SKM-1 (cell line): Measurements from ENCODE around the gene SMAD3.

Source experiments
- DNase-seq: peaks from one replicate; lab custom pipeline; 2025; ENCODE audit not compliant: unreplicated experiment; lab: John Stamatoyannopoulos, UW

SMAD3 gene

DNA sequence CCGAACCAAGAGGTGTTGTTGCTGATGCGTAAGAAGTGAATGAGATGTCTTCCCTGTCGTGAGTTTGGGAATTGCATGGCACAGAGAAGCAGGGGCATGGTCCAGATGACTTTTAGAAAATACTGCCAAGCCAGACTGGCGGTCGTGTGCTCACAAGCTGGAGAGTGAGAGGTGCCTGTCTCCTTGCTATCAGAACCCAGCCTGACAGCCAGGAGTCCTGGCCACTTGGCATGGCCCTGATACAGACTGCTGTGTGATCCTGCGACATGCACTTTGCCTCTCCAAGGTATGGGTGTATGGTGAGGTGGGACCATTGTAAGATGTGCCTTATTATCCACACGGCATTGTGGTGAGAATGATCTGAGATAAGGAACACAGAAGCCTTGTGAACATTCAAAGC is 93.0 kb downstream of the SMAD3 start:
- no peak for DNase-seq

DNA sequence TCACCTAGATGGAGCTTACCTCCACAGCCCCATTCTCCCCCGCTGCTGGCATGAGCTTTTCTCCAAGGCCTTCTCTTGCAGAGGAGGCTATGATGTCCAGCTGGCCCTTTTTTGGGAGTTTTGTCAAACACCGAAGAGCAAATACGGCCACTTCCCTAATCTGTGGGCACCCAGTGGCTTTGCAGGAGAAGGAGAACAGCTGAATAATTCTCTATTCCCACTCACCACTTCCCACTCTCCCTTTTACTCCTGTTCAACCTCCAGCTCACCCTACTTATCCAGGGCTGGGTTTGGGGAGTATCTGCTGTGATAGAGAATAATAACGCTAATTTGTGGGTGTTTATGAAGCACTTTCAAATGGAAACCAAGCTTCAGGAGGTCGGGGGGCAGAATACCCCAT is 96.0 kb downstream of the SMAD3 start:
- DNase-seq, result no peak

DNA sequence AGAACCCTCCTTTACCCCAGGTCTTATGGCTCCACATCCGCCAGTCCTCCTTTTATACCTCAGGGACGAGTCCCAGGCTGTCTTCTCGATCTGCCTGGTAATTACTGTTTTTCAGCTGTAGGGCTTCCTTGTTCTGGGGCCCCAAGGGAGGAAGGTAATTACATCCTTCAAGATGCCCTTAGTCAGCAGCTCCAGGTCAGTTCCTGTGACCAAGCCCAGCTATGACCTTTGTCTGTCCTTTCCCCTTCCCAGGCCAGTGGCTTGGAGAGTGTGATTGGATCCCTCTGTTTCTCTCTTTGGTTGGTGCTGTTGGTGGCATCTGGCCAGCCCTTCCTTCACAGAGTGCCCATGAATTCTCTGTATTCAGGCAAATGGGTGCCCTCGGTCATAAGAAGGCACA is 96.5 kb downstream of the SMAD3 start:
- peak; percentile 32 for DNase-seq

DNA sequence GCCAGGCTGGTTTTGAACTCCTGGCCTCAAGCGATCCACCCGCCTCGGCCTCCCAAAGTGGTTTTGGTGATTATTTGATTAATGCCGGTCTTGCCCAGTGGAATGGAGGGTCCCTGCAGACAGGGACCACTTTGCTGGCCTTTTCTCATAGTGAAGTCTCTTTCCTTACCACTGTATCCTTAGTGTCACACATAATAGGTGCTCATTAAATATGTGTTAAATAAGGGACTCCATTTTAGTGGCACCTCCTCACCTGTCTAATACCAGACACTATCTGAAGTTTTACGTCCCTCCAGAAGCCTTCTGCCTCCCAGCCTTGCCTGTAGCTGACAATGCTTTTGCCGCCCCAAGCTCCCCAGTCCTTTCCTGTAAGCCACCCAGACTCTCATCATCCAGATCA is 97.8 kb downstream of the SMAD3 start:
- no peak for DNase-seq

DNA sequence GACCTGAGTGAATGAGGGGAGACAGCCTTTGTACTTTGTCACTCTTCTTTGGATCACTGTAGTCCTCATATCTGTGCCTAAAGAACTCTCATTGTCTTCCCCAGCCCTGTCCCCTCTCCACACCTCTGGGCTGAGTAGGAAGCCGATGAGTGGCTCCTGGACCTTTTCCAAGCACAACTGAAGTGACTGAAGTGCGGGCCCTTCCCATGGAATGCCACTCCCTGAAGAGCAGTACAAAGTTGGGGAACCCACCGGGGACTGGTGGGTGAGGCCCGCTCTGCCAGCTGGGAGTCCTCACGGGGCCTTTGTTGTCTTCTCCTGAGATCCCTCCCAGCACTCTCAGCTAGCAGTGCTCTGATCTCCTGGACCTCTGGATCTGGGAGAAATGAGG is 99.0 kb downstream of the SMAD3 start:
- no peak for DNase-seq

DNA sequence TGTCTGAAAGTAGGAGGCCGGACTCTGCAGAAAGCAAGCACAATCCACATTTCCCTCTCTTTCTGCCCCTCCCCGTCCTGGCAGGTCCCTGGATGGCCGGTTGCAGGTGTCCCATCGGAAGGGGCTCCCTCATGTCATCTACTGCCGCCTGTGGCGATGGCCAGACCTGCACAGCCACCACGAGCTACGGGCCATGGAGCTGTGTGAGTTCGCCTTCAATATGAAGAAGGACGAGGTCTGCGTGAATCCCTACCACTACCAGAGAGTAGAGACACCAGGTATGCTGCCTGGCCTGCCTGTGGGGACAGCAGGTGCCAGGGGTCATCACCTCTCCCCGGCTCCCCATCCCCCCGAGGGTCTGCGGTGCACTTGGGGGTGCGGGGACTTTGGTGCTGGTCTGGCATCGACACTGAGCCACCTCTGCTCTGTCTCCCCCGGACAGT is 99.4 kb downstream of the SMAD3 start:
- no peak for DNase-seq

DNA sequence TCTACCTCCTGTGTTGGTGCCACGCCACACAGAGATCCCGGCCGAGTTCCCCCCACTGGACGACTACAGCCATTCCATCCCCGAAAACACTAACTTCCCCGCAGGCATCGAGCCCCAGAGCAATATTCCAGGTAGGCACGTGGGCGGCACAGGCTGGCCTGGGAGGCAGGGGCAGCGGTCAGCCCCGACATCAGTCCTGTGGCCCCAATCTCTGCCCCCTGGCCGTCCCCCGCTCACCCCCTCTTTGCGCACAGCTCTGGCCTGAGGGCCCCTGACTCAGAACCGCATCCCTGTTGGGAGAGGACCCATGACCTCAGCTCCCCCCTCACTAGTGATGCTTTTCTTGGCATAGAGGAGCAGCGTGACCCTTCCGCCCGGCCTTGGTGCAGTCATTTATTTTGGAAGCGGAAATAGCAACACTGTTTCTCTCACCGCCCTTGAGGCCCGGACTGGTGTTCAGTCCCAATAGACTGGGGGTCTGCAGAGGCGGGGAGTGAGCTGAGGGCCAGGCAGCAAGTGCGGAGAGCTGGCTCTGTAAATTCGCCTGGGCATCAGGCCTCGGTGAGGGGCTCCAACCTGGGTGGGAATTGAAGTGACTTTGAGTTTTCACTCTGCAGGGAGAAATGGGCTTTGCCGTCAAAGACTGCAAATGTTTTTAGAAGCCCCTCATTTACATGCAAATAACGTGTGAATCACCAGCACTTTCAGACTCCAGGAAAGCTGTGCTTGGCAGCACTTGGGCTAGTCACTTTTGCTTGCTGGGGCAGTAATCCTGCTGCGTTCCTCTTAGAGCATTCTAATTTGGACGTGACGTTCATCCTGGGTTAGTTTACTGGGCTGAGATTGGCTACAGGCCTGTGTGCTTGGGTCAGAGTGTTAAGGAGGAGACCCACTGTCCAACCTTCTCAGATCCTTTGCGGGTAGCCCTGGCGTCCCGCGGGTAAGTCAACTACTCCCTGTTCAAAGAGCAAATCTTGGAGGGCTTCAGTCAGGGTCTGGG is 100.2 kb downstream of the SMAD3 start:
- DNase-seq, result no peak

DNA sequence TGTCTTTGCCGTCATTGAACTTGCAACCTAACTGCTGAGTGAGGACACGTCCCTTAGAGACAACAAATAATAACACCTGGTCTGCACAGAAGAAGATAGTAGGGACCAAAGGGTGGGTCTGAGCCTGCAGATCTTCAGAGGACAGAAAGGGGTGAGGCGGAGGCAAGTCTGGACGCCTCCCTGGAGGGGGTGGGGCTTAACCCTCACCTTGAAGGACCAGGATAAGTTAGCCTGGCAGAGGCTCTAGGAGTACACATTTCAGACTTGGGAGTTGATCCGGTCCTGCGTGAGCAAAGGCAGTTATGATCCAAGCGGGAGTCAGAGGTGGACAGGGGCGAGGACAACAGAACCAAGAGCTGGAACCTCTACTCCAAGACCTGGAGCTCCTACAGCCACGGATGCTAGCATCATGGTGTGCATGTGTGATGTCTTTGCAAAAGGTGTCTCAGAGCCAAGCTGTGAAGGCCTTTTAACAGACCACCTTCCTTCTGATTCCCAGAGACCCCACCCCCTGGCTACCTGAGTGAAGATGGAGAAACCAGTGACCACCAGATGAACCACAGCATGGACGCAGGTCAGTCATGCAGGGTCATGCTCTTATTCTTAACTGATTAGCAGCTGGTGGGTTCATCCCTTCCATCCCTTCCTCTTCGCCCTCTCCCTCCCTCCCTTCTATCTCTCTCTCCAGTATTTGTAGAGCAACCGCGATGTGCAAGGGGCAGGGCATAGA is 101.0 kb downstream of the SMAD3 start:
- DNase-seq, result no peak

DNA sequence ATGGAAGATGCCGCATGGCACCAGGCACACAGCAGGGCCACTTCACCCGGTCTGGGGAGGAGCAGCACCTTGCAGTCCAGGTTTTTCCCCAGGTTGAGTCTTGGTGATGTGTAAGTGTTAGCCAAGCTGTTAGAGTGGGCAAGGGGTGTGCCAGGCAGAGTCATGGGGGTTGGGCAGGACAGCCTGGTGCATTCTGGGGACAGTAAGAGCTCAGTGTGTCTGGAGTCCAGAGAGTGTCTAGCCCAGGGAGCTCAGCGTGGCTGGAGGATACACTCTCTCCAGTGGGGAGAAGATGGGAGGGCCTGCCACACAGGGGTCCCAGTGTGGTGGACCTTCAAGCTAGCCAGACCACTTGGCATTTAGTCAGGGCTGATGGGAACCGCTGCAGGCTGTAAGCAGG is 101.7 kb downstream of the SMAD3 start:
- no peak for DNase-seq

DNA sequence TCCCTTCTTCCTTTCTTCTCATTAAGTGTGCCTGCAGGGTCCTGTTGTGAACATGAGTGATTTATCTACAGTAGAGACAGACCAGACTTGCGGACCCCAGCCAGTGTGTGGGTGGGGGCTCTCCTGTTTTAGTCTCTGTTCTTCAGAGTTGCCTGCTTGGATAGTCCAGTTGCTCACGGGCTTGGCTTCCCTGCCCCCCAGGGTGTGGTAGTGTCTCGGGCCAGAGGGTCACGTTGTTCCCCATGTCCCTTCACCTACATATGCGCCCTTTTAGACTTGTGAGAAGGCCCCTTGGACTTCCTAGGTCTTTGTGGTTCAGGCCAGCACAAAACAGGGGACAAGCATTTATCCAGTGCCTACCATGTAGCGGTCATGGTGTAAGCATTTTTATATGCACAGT is 103.3 kb downstream of the SMAD3 start:
- no peak for DNase-seq

DNA sequence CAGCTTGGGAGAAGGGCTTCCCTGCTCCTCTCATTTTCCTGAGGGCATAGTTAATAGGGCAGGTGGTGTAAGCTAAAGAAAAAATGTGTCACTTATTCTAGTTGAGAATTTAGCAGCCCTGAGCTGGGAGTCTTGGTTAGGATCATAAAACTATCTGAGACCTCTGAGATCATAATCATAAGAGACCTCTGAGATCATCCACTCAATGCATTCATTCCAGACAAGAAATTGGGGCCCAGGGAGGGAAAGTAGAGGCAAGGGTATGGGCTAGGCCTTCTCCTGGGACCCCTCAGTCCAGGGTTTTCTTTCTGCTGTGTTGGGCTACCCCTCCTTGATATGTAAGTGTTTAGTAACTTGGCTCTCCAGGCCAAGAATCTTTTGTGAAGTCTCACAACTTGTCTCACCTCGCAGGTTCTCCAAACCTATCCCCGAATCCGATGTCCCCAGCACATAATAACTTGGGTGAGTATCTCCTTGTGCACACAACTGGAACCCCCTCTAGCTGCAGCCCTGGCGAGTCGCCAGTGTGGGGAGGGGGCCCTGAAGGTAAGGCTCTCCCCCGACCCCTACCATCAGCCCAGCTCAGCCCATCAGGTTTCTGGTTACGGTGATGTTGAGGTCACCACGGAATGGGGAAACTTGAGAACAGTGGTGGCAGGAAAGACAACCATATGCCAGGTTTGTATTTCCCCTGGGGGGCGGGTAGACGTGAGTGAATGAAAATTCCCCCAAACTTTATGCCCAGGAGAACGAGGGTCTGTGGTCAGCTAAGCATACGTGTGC is 104.9 kb downstream of the SMAD3 start:
- DNase-seq, result no peak

DNA sequence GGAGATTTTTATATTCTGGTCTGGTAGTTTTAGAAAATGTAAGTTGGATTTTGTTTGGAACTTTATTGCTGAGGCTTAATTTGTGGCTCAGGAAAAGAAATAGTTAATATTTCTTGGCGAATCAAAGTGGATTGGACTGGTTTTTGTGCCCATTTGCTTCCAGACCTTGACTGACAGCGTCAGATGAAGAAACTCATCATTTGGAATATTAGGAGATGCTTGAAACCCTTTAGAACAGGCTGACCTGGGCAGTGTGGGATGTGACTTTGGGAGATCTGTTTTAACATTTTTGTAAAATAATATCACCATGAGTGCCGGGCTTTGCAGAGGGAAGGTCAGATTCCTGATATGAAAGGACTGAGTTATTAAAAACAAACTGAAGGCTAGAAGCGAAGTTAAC is 106.1 kb downstream of the SMAD3 start:
- no peak for DNase-seq

DNA sequence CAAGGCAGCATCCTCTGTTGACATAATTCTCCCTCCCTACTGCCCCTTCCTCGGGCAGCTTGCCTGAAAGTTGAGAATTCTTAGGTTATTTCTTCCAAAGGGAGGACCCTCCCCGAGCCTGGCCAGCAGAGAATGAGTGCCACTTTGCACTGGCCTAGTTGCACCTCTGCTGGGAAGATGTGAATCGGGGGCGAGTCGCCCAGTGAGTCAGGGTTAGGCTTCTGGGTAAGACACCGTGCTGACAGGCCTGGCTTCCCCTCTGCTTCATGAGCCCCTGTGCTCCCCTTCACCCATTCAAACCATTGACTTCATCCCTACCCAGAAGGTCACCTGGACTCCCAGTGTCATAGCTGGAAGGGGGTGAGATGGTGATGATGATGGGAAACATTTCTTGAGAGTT is 106.8 kb downstream of the SMAD3 start:
- no peak for DNase-seq

DNA sequence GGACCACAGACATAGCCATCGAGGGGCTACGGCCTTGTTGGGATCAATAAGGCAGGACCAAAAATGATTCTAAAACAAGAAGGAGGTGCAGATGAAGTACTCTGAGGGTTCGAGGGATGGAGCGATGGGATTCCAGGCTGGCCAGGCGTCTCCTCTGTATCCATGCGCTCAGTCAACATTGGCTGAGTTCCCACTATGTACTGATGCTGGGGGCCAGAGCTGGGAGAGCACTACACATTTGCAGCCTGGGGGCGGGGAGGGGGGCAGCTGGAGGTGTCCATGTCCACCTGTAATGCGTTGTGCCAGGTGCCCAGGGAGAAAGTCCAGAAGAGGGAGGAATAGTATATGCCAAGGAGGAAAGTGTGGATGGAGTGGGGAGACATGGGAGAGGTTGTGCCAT is 107.6 kb downstream of the SMAD3 start:
- no peak for DNase-seq

DNA sequence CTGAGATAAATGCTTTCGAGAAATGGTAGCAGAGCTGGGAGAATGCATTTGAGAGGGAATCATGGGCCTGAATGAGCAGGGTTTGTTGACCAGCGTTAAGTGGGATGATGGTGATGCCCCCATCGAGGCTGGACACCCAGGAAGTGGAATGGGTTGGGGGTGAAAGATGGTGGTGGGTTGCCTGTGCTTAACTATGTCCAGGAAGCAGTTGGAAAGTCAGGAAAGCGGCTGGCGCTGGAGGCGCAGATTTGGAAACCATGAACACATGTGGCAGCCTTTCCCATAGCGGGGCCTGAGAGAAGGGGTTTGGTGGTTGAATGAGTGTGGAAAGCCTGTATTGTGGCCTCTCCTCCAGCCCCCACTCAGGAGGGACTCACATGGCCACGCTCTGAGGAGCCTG is 108.4 kb downstream of the SMAD3 start:
- no peak for DNase-seq

DNA sequence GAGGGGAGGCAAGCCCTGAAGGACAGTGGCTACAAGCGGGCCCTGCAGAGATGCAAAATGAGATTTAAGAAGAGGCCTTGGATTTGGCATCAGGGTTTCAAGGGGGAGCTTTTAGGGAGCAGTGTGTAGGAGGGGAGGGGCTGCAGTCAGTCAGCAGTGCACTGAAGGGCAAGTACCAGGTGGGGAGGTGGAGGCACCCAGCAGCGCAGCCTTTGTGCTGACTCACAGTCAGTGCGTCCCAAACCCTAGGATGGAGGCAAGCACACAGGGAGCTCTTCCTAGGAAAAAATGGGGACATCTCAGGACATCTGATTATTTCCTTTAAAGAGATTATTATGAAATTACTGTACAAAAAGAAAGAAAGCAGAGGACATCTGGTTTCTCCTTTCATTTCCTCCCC is 109.0 kb downstream of the SMAD3 start:
- no peak for DNase-seq

DNA sequence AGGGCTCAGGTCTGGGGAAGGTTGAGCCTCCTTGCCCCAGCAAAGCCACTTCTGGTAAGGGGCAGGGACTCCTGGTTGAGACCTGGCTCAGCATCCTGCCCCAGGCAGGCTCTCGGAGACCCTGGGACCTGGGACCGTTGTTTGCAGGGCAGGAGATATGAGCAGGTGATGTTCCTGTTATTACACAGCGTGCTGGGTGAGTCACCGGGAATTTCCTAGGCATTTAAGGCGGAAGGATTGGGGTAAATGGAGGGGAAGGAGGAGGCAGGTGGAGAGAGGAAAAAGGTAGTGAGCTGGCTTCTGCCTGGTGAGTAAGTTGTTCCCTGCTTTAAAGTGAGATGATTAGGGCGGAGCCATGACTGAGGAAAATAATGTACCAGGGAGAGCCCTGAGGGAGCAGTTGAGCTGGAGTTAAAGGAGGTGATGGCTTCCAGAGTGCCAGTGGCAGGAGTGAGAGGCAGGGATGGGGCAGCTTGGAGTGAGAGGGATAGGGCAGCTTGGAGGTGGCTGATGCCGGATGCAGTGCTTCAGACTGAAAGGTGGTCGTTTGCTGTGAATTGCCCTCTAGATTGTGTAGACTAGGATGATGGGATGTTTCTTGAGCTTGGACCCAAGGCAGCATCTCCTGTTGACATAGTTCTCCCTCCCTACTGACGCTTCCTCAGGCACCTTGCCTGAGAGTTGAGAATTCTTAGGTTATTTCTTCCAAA is 109.6 kb downstream of the SMAD3 start:
- no peak for DNase-seq

DNA sequence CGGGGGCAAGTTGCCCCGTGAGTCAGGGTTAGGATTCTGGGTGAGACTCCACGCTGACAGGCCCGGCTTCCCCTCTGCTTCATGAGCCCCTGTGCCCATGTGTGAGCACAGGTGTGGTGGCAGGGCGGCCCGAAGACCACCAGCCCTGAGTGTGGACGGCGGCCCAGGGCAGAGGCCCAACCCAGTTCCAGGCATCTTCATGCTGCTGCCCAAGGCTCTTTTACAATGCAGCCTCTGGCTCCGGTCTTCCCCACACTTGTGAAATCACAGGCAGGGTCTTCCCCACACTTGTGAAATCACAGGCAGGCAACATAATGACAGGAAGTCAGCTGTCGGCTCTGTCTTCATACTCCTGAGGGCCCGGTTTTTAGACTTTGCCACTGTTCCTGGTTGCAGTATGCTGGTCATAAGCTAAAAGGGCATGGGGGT is 110.3 kb downstream of the SMAD3 start:
- DNase-seq, result peak; percentile 92

DNA sequence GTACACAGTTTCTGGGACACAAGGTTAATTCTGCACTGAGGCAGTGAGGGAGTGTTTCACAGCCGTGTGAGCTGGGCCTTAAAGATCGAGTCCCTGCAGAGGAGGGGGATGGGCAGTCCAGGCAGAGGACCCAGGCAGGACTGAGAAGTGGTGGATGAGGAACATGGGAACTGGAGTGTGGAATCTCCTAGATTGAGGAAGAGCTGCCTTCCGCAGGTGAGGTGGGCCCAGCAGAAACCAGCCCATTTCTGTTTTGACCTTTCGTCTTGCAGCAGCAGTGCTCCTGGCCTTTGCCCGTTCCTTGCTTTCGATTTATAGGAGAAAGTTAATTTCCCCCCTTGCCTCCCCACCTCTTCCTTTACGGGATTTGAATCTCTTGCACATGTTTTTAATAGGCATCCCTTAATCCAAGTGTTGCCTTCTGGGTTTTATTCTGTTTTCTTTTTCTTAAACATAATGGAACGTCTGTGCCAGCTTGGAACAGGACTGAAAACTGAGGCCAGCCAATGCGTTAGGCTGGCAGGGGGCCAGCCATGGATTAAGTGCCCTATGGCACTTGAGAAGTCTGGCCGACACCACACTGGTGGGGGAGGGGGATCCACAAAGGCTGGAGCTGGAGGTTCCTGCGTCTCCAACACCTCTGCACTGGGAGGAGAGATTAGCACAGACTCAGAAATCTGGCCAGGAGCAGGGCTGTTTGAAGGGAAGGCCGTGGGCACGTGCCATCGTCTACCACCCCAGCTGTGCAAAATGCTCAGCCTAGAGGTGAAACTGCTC is 111.0 kb downstream of the SMAD3 start:
- no peak for DNase-seq

DNA sequence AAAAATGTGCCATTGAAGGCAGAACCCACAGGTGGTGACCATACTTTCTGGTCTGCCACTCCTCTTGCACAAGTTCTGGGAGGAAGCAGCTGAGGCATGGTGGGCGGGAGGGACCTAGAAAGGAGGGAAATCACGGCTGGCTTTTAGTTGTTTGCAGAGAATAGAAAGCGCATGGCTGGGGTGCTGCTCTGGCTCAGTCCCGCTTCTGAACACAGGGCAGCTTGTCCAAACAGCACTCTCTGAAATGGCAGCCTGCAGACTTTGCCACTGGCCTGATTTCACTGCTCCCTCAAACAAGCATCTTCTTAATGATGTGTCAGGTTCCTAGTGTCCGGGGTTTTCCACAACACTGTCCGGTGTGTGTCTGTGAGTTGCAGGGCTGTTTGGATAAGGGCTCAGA is 112.3 kb downstream of the SMAD3 start:
- DNase-seq, result no peak
